Subcutaneous abdominal adipose tissue (tissue), 5 donors: ENCODE measurements around the gene FARP1.
A peak's percentile ranks its signal among the peaks of the same experiment; 100 is the strongest.

ENCODE experiments used
- H3K27ac ChIP-seq: one replicate; pipeline ENCODE4 v1.7.0; 2013; ENCODE audit warnings: low read depth, mild to moderate bottlenecking, inconsistent platforms, low read length, moderate library complexity
- H3K27me3 ChIP-seq, 5 donors: one replicate each; pipeline ENCODE4 v1.7.0; 2013; ENCODE audit warnings: low read length in 5 of 5, inconsistent platforms in 1 of 5; ENCODE audit not compliant: control insufficient read depth in 5 of 5, insufficient read depth in 4 of 5
- H3K36me3 ChIP-seq, 5 donors: one replicate each; pipeline ENCODE4 v1.7.0; 2013; ENCODE audit warnings: low read length in 5 of 5; ENCODE audit not compliant: control insufficient read depth in 5 of 5, insufficient read depth in 5 of 5
- H3K4me1 ChIP-seq, 5 donors: one replicate each; pipeline ENCODE4 v1.7.0; 2013; ENCODE audit warnings: low read length in 5 of 5, mild to moderate bottlenecking in 3 of 5, moderate library complexity in 1 of 5; ENCODE audit not compliant: control insufficient read depth in 5 of 5, insufficient read depth in 5 of 5
- H3K4me3 ChIP-seq, 5 donors: one replicate each; pipeline ENCODE4 v1.7.0; 2013; ENCODE audit warnings: low read length in 5 of 5, low read depth in 1 of 5
- H3K9ac ChIP-seq, 5 donors: one replicate each; pipeline ENCODE4 v1.7.0; 2013; ENCODE audit warnings: low read length in 5 of 5, mild to moderate bottlenecking in 4 of 5, moderate library complexity in 3 of 5
- H3K9me3 ChIP-seq, 5 donors: one replicate each; pipeline ENCODE4 v1.7.0; 2013; ENCODE audit warnings: low read length in 5 of 5; ENCODE audit not compliant: control insufficient read depth in 5 of 5
- donor health status: healthy.
- donor health status: healthy.
- donor health status: healthy.
- donor health status: healthy.
- donor health status: healthy.

The FARP1 gene

DNA sequence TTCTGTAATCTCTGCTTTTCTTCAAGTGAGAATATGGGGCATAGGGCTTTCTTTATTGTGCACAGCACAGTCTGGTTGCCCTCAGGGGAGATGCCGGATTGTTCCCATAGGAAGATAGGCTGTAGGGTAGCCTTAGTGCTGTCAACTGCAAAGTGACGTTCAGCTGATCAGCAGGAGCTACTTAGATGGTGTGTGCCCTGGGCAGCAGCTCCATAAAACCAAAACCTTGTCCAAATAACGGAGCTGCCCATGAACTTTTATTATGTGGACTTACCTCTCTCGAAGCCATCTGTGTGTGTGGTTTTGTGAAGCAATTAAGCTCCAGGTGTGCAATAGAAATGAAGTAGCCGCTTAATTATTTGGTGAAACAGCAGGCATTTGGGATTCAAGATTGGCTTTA, 154.2 kb downstream of the FARP1 start:
- no peak overlapping the region for H3K4me3 ChIP-seq
- no peak overlapping the region for H3K9ac ChIP-seq
- H3K4me1 ChIP-seq = peaks cover 0 to 34% (median 19%) of the 10 kb centered on the region in 5 donors
- no peaks in the 10 kb centered on the region for H3K36me3 ChIP-seq
- no peaks in the 10 kb centered on the region for H3K27me3 ChIP-seq
- H3K9me3 ChIP-seq = no peaks in the 10 kb centered on the region
- no peak overlapping the region for H3K27ac ChIP-seq

DNA sequence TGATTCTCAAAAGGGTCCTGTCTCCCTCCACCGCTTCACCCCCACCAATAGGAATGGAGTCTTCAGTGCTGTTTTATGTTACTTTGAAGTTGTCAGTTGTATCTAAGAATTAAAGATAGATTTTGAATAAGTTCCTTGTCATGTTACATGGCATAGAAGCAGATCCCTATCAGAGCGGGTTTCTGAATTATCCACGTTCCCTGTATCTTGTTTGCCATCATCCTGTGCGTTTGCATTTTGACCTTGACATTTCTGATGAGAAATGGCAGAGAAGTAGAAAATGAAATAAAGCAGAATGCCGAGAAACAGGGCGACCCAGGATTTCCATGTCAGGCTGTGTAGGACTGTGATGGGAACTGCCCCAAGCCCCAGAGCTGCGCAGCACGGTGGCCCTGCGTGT, 154.9 kb downstream of the FARP1 start:
- Histone ChIP-seq H3K27me3 (no peaks in the 10 kb centered on the region), H3K9ac (no peak overlapping the region), H3K4me3 (no peak overlapping the region), H3K4me1 (peaks cover 0 to 40% (median 19%) of the 10 kb centered on the region in 5 donors), H3K9me3 (no peaks in the 10 kb centered on the region), H3K36me3 (no peaks in the 10 kb centered on the region), H3K27ac (no peak overlapping the region)

DNA sequence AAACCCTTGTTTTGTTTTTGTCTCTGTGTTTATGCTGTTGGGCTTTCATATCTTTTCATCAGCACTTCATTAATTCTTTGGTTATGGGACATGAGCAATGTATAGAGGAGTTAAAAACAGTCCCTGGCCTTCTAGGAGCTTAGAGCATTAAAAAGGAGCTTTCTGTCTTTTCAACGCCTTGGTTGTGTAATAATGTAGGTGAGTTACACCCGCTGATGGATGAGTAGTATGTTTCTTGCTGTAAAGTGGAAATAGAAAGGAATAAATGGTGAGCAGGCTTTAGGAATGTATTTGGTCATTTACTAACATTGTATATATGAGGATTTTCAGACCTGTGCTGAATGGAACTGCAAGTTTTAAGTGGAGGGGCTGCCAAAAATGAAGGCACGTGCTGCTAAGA, 155.7 kb downstream of the FARP1 start:
- no peaks in the 10 kb centered on the region for H3K36me3 ChIP-seq
- H3K4me1 ChIP-seq = peaks cover 0 to 40% (median 18%) of the 10 kb centered on the region in 5 donors
- H3K27ac ChIP-seq = no peak overlapping the region
- no peaks in the 10 kb centered on the region for H3K27me3 ChIP-seq
- no peaks in the 10 kb centered on the region for H3K9me3 ChIP-seq
- H3K9ac ChIP-seq = no peak overlapping the region
- H3K4me3 ChIP-seq = no peak overlapping the region

DNA sequence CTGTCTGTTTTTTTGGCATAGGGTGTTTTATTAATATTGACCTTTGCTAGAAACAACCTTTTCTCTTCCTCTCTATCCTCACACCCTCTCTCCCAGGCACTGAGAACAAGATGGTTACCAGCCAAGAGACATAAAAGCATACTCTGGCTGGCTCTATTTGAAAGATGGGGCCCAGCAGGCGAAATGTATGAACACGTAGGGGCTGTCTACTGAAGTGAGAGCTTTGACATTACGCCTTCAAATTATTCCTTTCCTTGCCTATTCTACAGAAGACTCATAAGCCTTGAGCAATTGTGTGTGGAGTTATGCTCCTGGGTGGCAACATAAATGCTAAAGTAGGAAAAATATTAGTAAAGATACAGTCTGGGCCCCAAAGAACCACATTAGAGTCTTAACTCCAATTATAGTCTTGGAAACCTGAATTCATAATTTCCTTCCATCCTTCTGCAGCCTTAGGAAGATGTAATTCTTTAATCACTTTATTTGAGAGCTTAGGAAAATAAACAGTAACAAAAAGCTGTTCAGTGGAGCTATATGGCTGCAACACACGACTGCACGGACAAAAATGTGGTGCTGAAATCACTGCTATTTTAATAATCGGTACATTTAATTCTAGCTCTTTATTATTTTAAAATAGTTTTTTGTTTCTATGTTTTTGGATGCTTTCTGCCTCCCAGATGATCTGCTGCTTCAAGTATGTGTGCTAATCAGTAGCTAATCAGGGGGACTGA, 156.5 kb downstream of the FARP1 start:
- Histone ChIP-seq H3K9ac (no peak overlapping the region), H3K4me1 (peaks cover 0 to 40% (median 13%) of the 10 kb centered on the region in 5 donors), H3K4me3 (no peak overlapping the region), H3K36me3 (no peaks in the 10 kb centered on the region), H3K27ac (no peak overlapping the region), H3K9me3 (no peaks in the 10 kb centered on the region), H3K27me3 (no peaks in the 10 kb centered on the region)

DNA sequence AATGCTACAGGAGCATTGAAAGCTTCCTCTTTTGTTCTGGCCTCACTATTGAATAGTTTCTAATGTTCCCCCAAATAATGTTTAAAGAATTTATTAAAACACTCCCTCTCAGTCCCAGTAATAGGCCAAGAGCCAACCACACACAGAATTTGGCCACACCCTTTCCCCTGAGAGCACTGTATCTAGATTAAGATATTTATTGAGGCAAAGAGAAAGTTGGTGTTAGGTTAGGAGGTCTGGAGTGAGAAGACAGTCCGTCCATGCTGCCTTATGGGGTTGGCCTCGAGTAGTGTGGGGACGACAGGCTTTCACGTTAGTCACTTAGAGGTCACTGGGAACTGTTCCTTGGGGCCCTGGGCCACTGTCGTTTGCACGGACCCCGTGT, 157.1 kb downstream of the FARP1 start:
- Histone ChIP-seq H3K36me3 (no peaks in the 10 kb centered on the region), H3K27ac (no peak overlapping the region), H3K9ac (no peak overlapping the region), H3K4me1 (peaks cover 0 to 40% (median 13%) of the 10 kb centered on the region in 5 donors), H3K4me3 (peak overlapping the region in 2 of 5 donors; percentile 2 to 42), H3K9me3 (no peaks in the 10 kb centered on the region), H3K27me3 (no peaks in the 10 kb centered on the region)

DNA sequence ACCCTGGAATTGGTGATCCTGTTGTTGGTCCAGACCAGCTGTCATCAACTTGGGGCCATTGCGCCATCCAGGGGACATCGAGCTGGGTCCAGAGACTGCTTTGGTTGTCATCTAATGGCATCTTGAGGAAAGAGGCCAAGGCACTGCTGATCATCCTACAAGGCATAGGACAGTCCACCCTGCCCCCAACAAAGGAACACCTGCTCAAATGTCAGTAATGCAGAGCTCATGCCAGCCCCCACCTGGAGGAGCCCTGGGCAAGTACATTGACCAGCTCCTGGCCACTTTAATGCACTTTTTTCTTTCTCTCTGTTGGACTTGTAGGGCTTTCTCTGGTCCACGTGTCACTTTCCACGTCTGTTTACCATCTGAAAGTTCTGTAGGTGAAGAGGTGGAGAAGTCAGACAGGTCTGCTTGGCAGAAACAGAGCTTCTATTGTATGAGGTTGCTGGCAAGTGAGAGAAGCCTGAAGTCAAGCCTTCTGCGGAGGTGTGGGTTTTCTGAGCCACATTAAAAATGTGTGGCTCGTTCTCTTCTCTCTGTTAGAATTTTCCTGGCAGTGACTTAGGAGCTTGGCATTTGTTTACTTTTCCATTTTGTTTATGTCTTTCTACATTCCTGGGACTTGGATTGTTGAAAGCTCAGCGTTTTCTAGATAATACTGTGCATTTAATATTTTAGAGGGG, 158.2 kb downstream of the FARP1 start:
- Histone ChIP-seq H3K4me3 (no peak overlapping the region), H3K36me3 (no peaks in the 10 kb centered on the region), H3K27ac (peak overlapping the region; percentile 47), H3K4me1 (peaks cover 0 to 40% (median 13%) of the 10 kb centered on the region in 5 donors), H3K9me3 (peaks cover 0 to 2% (median 0%) of the 10 kb centered on the region in 5 donors), H3K9ac (no peak overlapping the region), H3K27me3 (no peaks in the 10 kb centered on the region)

DNA sequence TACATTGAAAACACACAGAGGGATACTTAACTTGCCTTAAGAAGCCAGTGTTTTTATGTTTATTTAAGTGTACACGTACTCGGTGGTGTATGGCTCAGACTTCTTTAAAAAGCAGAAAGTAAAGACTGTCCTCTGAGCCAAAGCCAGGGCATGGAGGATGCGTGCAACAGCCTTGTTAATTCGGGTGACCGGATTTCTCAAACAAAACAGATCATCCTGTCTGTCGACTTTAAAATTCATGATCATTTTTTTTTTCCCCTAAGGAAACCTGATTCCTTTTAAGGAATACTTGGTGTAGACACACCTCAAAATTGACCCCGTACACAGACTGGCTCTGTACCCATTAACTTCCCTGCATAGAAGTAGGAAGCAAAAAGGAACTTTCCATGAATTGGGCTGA, 158.8 kb downstream of the FARP1 start:
- Histone ChIP-seq H3K9ac (no peak overlapping the region), H3K27me3 (no peaks in the 10 kb centered on the region), H3K36me3 (no peaks in the 10 kb centered on the region), H3K4me3 (no peak overlapping the region), H3K27ac (peak overlapping the region; percentile 47), H3K9me3 (peaks cover 0 to 2% (median 0%) of the 10 kb centered on the region in 5 donors), H3K4me1 (peaks cover 0 to 40% (median 13%) of the 10 kb centered on the region in 5 donors)

DNA sequence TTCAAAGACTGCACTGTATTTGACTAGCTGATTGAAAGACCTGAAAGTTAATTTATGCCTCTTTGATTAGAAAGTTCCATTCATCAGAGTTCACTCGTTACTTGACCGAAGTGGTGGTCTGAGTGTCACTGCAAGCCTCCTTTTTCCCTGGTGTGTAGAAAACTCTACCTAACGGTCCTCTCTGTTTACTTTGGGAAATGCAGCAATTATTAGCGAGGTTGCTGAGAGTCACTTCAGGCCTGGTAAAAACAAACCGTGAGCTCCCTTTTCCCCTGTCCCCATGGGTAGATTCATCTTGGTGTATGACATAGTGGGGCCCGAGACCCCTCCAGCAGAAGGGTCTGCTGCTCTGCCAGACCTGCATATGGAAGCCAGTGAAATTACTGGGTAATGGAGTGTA, 161.0 kb downstream of the FARP1 start:
- peaks cover 0 to 2% (median 0%) of the 10 kb centered on the region in 5 donors for H3K9me3 ChIP-seq
- no peaks in the 10 kb centered on the region for H3K27me3 ChIP-seq
- no peak overlapping the region for H3K9ac ChIP-seq
- peaks cover 2 to 46% (median 16%) of the 10 kb centered on the region in 5 donors for H3K4me1 ChIP-seq
- no peak overlapping the region for H3K27ac ChIP-seq
- no peaks in the 10 kb centered on the region for H3K36me3 ChIP-seq
- H3K4me3 ChIP-seq = no peak overlapping the region

DNA sequence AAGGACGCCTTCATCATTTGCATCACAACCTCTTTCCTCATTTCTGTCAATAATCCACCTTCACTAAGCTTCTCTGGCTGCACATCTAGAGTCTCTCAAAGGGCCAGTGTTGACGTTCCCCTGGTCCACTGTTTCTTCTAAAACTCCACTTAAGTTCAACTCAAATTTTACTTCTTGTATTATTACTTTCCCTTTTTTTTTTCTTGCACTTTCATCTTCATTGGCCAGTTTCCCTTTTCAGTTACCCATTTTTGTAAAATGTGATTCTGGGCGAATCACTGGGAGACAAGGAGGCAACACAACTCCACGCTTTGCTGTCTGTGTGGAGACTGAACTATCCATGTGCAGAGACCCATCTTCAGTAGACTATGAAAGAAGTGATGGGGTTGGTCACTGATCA, 162.8 kb downstream of the FARP1 start:
- no peaks in the 10 kb centered on the region for H3K27me3 ChIP-seq
- H3K4me1 ChIP-seq = peaks cover 0 to 44% (median 4%) of the 10 kb centered on the region in 5 donors
- peaks cover 0 to 2% (median 0%) of the 10 kb centered on the region in 5 donors for H3K9me3 ChIP-seq
- H3K9ac ChIP-seq = no peak overlapping the region
- H3K27ac ChIP-seq = no peak overlapping the region
- no peaks in the 10 kb centered on the region for H3K36me3 ChIP-seq
- no peak overlapping the region for H3K4me3 ChIP-seq

DNA sequence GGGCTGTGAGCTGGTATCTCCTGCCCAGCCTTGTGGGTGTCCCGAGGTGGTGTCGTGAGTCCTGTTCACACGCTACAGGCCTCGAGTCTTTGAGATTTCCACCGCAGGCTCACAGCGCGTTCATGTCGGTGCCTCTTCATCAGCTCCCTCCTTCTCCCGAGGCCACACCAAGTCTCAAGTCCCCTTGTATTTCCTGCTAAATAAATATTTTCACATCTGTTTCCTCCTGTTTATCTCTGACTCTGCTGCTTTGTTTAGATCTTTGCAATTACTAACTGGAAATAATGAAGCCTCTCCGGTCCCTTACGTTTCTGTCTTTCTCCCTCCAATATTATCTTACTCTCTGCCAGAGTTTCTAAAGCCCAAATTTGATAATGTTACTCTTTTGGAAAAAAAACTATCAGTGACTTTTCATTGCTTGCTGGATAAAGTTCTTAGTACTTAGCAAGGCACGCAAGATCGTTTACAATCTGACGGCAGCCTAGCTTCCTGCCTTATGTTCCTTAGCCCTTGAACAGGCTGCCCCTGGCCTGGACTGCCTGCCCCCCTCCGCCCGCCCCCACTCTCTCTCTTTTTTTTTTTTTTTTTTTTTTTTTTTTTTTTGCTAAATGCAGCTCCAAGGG, 164.7 kb downstream of the FARP1 start:
- Histone ChIP-seq H3K4me3 (peak overlapping the region in 1 of 5 donors; percentile 37), H3K27me3 (no peaks in the 10 kb centered on the region), H3K9me3 (peaks cover 0 to 2% (median 0%) of the 10 kb centered on the region in 5 donors), H3K9ac (no peak overlapping the region), H3K4me1 (peaks cover 0 to 35% (median 2%) of the 10 kb centered on the region in 5 donors), H3K36me3 (no peaks in the 10 kb centered on the region), H3K27ac (peak overlapping the region; percentile 14)
